ENCODE measurements around the gene PLXNA3. TPM values are rescaled to one million over a fixed set of nuclear protein-coding genes. Genes with fewer than 3 reads are reported as not detected.
A peak's percentile ranks its signal among the peaks of the same experiment; 100 is the strongest.

Gene PLXNA3
- polyA plus RNA-seq, 1 of the 3 experiments (the other 2 are of a cell fraction): 33.2 TPM

GRCh38 chrX:154477891-154478477 lies 19.9 kb downstream of the PLXNA3 start:
- Histone ChIP-seq H2AFZ (ENCODE audit: low read depth) (no peak overlapping the region), H3K9ac (peak overlapping the region; percentile 43; the same call in 1 of the 2 replicates), H3K27ac (ENCODE audit: low read depth in 2 of 2, low read length in 1 of 2) (peak overlapping the region in 1 of 2 experiments; percentile 61; a peak in 1 of 4 replicates), H3F3A (replicated peaks; ENCODE audit: insufficient read depth) (peaks cover 14% of the 10 kb centered on the region), H3K4me3 (ENCODE audit: low read depth in 2 of 2, low read length in 1 of 2) (peak overlapping the region; percentile 49 to 58), H3K36me3 (replicated peaks in 1 of 2; ENCODE audit: control insufficient read depth in 1 of 2, insufficient read depth in 2 of 2, low read length in 1 of 2) (no peaks in the 10 kb centered on the region), H4K20me1 (ENCODE audit: insufficient read depth) (no peaks in the 10 kb centered on the region), H3K27me3 (ENCODE audit: insufficient read depth) (peaks cover 5% of the 10 kb centered on the region; the same call in 1 of the 2 replicates), H3K9me2 (no peaks in the 10 kb centered on the region), H3K79me2 (ENCODE audit: insufficient read depth) (no peaks in the 10 kb centered on the region; the same call in 1 of the 2 replicates), H3K9me3 (no peaks in the 10 kb centered on the region), H3K4me1 (ENCODE audit: control insufficient read depth in 1 of 2, insufficient read depth in 2 of 2, low read depth in 1 of 2, low read length in 1 of 2) (peaks cover 0 to 6% of the 10 kb centered on the region in 2 experiments; a peak in 1 of 4 replicates), H3K4me2 (peak overlapping the region; percentile 69)
- WGBS (ENCODE audit: low lambda C conversion rate): 58% methylated on average over 16 of the region's 24 CpGs
- CTCF ChIA-PET: interaction anchor here (1.0 to 1.3 kb wide), 3 partner anchors 15 to 58 kb away, joined by 3 to 4 read pairs (median 3); no protein-coding TSS in a partner anchor
- POLR2A ChIA-PET: interaction anchor here (1.0 to 2.1 kb wide), 6 partner anchors 9 to 79 kb away, joined by 4 to 8 read pairs (median 5); partner anchors contain the start of genes RPL10, SLC10A3 and UBL4A
- peak; percentile 14 for DNase-seq
- TF ChIP-seq ZBTB33 (IDR thresholded peaks at IDR 0.05; ENCODE audit: borderline replicate concordance, low read depth) (no peak), USF2 (IDR thresholded peaks at IDR 0.05; ENCODE audit: borderline replicate concordance, low read depth, low read length) (no peak), FOXJ3 (CRISPR knock-in tag; IDR thresholded peaks at IDR 0.05) (no peak)

- Histone ChIP-seq H3K27me3 (ENCODE audit: insufficient read depth) (peaks cover 5% of the 10 kb centered on the region; the same call in 1 of the 2 replicates), H3K9me3 (no peaks in the 10 kb centered on the region), H3K9ac (peak within 1 kb of the TSS; percentile 43; the same call in 1 of the 2 replicates), H3K27ac (ENCODE audit: low read depth in 2 of 2, low read length in 1 of 2) (peak within 1 kb of the TSS in 1 of 2 experiments; percentile 61; a peak in 1 of 4 replicates), H3K4me3 (ENCODE audit: low read depth in 2 of 2, low read length in 1 of 2) (peak within 1 kb of the TSS; percentile 49 to 58), H3K36me3 (replicated peaks in 1 of 2; ENCODE audit: control insufficient read depth in 1 of 2, insufficient read depth in 2 of 2, low read length in 1 of 2) (peaks cover 0 to 3% of the 10 kb centered on the region in 2 experiments), H3K9me2 (no peaks in the 10 kb centered on the region), H3K4me1 (ENCODE audit: control insufficient read depth in 1 of 2, insufficient read depth in 2 of 2, low read depth in 1 of 2, low read length in 1 of 2) (peaks cover 0 to 6% of the 10 kb centered on the region in 2 experiments; a peak in 1 of 4 replicates), H2AFZ (ENCODE audit: low read depth) (0 out of 2 replicates have a peak within 1 kb of the TSS, but pooled peaks have one; percentile 59), H3K79me2 (ENCODE audit: insufficient read depth) (no peaks in the 10 kb centered on the region; the same call in 1 of the 2 replicates), H3K4me2 (peak within 1 kb of the TSS; percentile 69), H3F3A (replicated peaks; ENCODE audit: insufficient read depth) (peaks cover 14% of the 10 kb centered on the region), H4K20me1 (ENCODE audit: insufficient read depth) (no peaks in the 10 kb centered on the region)
- POLR2A ChIA-PET: interaction anchor here (0.8 to 2.1 kb wide), 6 partner anchors 8 to 80 kb away, joined by 3 to 8 read pairs (median 5); partner anchors contain the start of genes RPL10, SLC10A3 and UBL4A
- peak; percentile 94 for DNase-seq
- CTCF ChIA-PET: interaction anchor here (0.8 to 1.0 kb wide), 2 partner anchors 57 to 81 kb away, joined by 3 read pairs; partner anchors contain the start of gene RPL10
- WGBS (ENCODE audit: low lambda C conversion rate): 61% methylated on average over 51 of the region's 85 CpGs
- TF ChIP-seq ZBTB33 (IDR thresholded peaks at IDR 0.05; ENCODE audit: borderline replicate concordance, low read depth): no peak
- no peak for TF ChIP-seq RFX5 (IDR thresholded peaks at IDR 0.05; ENCODE audit: low read length)
- peak; percentile 57 for TF ChIP-seq MXI1 (IDR thresholded peaks at IDR 0.05; ENCODE audit: low read depth, low read length)
- no peak for TF ChIP-seq FOXJ3 (CRISPR knock-in tag; IDR thresholded peaks at IDR 0.05)
- no peak for TF ChIP-seq SMC3 (IDR thresholded peaks at IDR 0.05; ENCODE audit: low read depth, low read length)
- TF ChIP-seq RAD21 (IDR thresholded peaks at IDR 0.05; ENCODE audit: low read length): no peak
- TF ChIP-seq YY1 (IDR thresholded peaks at IDR 0.05; ENCODE audit: low read depth): no peak
- peak; percentile 5; the same call in 1 of the 2 replicates for TF ChIP-seq PBX3 (IDR thresholded peaks at IDR 0.05)
- TF ChIP-seq FOXM1 (IDR thresholded peaks at IDR 0.05; ENCODE audit: low read depth): no peak
- no peak for TF ChIP-seq CTCF (IDR thresholded peaks at IDR 0.05)
- no peak for TF ChIP-seq FOSL2 (IDR thresholded peaks at IDR 0.05; ENCODE audit: borderline replicate concordance, low read depth)
- TF ChIP-seq TCF12 (IDR thresholded peaks at IDR 0.05): no peak
- TF ChIP-seq RXRA (IDR thresholded peaks at IDR 0.05; ENCODE audit: borderline replicate concordance, low read depth): no peak
- no peak for TF ChIP-seq NFIC (IDR thresholded peaks at IDR 0.05; ENCODE audit: borderline replicate concordance)
Measured at GRCh38 chrX:154478728-154479622, 20.9 kb downstream of the PLXNA3 start, which contains the start of gene LAGE3. TSS of gene LAGE3 (minus strand) at chrX:154479281. CDS start at chrX:154478915, 366 bp downstream.

All from SK-N-SH (cell line).